IgD-negative memory B cell (primary cell): Measurements from ENCODE around the gene ZNF625. TPM values are rescaled to one million over a fixed set of nuclear protein-coding genes. Genes with fewer than 3 reads are reported as not detected.
A peak's percentile ranks its signal among the peaks of the same experiment; 100 is the strongest.

Experiments used
- H3K27ac Mint-ChIP-seq, 3 donors: one replicate each; pipeline ENCODE4 v1.8.0; 2020 to 2022; ENCODE audit warnings: mild to moderate bottlenecking in 3 of 3, mixed read lengths in 3 of 3, moderate library complexity in 1 of 3
- H3K27me3 Mint-ChIP-seq: one replicate; pipeline ENCODE4 v1.8.0; 2021; ENCODE audit warnings: mixed read lengths
- H3K36me3 Mint-ChIP-seq: one replicate; pipeline ENCODE4 v1.8.0; 2020; ENCODE audit warnings: mild to moderate bottlenecking, mixed read lengths
- H3K4me1 Mint-ChIP-seq, 3 donors: one replicate each; pipeline ENCODE4 v1.8.0; 2020 to 2022; ENCODE audit warnings: mixed read lengths in 3 of 3, mild to moderate bottlenecking in 1 of 3
- H3K4me3 Mint-ChIP-seq, 4 donors: one replicate each; pipeline ENCODE4 v1.8.0; 2020 to 2022; ENCODE audit warnings: mild to moderate bottlenecking in 4 of 4, mixed read lengths in 4 of 4, moderate library complexity in 3 of 4
- H3K9me3 Mint-ChIP-seq, 3 donors: one replicate each; pipeline ENCODE4 v1.8.0; 2020 to 2021; ENCODE audit warnings: mixed read lengths in 3 of 3, mild to moderate bottlenecking in 1 of 3
- polyA plus RNA-seq: library from polyadenylated mRNA; unstranded; fragments of 300-500 nt; fragmentation: Illumina TruSeq; gene quantifications from one replicate; pipeline ENCODE4 v1.2.3, GENCODE V29; 2021

The ZNF625 gene
- polyA plus RNA-seq, 1 donor from 2014 or later: 1.1 TPM

GRCh38 chr19:12155324-12155860 is 1.1 kb downstream of the ZNF625 start:
- peaks cover 0 to 3% (median 2%) of the 10 kb centered on the region in 3 donors for H3K9me3 Mint-ChIP-seq
- no peak overlapping the region for H3K27ac Mint-ChIP-seq
- H3K36me3 Mint-ChIP-seq: peaks cover 3% of the 10 kb centered on the region
- no peaks in the 10 kb centered on the region for H3K27me3 Mint-ChIP-seq
- H3K4me3 Mint-ChIP-seq: peak overlapping the region; percentile 92 to 98 (median 96)
- H3K4me1 Mint-ChIP-seq: peaks cover 11 to 15% (median 14%) of the 10 kb centered on the region in 3 donors

- H3K27me3 Mint-ChIP-seq: no peaks in the 10 kb centered on the region
Observed at GRCh38 chr19:12145348-12145747, 11.2 kb downstream of the ZNF625 start.

DNA sequence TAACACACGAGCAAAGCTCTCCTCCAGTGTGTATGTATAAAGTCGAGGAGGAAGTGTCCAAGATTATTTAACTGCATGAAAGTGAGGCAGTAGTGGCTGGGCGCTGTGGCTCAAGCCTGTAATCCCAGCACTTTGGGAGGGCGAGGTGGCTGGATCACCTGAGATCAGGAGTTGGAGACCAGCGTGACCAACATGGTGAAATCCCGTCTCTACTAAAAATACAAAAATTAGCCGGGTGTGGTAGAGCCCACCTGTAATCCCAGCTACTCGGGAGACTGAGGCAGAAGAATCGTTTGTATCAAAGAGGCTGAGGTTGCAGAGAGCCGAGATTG is 15.2 kb downstream of the ZNF625 start:
- peak overlapping the region in 3 of 4 donors; percentile 89 to 99 (median 94) for H3K4me3 Mint-ChIP-seq
- H3K36me3 Mint-ChIP-seq: peaks cover 11% of the 10 kb centered on the region
- H3K27ac Mint-ChIP-seq: no peak overlapping the region
- peaks cover 29 to 30% (median 29%) of the 10 kb centered on the region in 3 donors for H3K4me1 Mint-ChIP-seq
- no peaks in the 10 kb centered on the region for H3K27me3 Mint-ChIP-seq
- peaks cover 0 to 13% (median 6%) of the 10 kb centered on the region in 3 donors for H3K9me3 Mint-ChIP-seq

More at GRCh38 chr19:12145348-12145747, 11.2 kb downstream of the ZNF625 start:
- Mint-ChIP-seq H3K27ac (peak overlapping the region in 1 of 3 donors; percentile 47), H3K4me1 (peaks cover 10 to 11% (median 11%) of the 10 kb centered on the region in 3 donors), H3K9me3 (peaks cover 0 to 24% (median 7%) of the 10 kb centered on the region in 3 donors), H3K4me3 (no peak overlapping the region), H3K36me3 (peaks cover 17% of the 10 kb centered on the region)

DNA sequence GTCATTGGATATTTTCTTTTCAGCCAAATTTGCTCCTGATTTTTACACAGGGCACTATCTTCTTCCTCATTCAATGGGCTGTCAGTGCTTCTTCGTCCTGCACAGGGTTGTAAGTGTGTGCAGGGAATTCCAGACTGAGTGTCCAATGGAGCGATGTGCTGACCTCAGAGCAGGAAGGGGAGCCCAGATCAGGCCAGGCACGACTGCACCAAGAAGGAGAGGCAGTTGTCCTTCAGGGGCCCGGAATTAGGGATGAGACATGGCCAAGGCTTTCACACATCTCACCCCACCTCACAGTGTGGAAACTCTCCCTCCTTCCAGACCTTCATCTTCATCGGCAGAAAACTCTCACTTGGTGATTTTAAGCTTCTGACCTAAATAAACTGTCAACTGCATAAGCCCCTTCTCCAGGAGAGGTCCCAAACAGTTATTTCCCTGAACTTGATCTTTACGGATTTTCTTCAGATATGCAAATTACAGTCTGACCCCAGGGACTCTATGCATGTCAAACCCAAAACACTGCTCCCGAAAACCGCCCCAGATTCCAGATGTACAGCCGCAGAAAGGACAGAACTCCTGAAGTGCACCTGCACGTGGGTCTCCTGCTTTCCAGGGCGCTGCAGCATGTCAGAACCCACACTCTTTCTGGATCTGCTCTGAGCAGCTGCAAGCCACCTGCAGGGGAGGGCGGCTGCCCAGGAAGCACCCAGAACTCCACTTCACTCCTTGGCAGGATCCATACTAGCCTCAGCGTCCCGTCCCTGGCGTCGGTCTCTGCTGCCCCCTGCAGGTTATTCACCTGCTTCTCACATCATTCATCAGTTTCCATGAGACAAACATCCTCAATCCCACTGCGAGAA is 15.8 kb downstream of the ZNF625 start:
- Mint-ChIP-seq H3K27ac (peak overlapping the region; percentile 80 to 98 (median 89)), H3K4me1 (peaks cover 29 to 30% (median 29%) of the 10 kb centered on the region in 3 donors), H3K36me3 (peaks cover 5% of the 10 kb centered on the region), H3K27me3 (no peaks in the 10 kb centered on the region), H3K9me3 (peaks cover 0 to 8% (median 6%) of the 10 kb centered on the region in 3 donors), H3K4me3 (peak overlapping the region; percentile 89 to 99 (median 96))

DNA sequence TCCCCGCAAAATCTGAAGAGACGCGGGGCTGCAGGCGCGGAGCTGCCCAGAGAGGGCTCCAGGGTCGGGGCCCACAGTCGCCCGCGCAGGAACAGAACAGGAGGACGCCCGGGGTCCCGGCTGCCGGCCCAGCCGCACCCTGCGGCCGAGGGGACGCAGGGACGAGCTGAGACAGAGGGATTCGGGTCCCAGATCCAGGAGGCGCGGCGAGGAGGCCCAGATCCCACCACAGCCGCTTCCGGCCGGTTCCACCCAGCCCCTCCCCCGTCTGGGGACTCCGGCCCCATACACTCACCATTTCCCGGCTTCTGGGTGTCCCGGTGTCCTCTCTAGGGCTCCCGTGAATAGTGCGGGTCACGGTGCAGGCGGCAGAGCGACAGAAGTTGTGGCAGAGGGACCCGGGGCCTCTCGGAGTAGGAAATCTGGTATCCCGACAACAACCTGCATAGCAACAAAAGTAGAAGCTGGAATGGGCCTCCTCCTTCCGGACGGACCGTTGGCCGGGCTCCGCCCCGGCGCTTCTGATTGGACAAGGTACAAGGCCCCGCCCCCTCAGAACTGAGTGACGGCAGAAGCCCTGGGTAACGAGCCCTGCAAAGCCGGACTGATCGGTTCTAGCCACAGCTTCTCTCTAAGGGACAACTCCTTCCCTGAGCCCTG is 16.5 kb downstream of the ZNF625 start, which contains the start of gene ZNF20:
TSS of gene ZNF20 (minus strand) at position 466 of the 660 bp plus-strand sequence. CDS start at position 298, 168 bp downstream.
- Mint-ChIP-seq H3K27me3 (no peaks in the 10 kb centered on the region), H3K4me1 (peaks cover 29 to 30% (median 29%) of the 10 kb centered on the region in 3 donors), H3K9me3 (peaks cover 0 to under 1% (median 0%) of the 10 kb centered on the region in 3 donors), H3K36me3 (peaks cover 4% of the 10 kb centered on the region), H3K27ac (peak within 1 kb of the TSS; percentile 80 to 98 (median 89)), H3K4me3 (peak within 1 kb of the TSS; percentile 89 to 99 (median 96))

DNA sequence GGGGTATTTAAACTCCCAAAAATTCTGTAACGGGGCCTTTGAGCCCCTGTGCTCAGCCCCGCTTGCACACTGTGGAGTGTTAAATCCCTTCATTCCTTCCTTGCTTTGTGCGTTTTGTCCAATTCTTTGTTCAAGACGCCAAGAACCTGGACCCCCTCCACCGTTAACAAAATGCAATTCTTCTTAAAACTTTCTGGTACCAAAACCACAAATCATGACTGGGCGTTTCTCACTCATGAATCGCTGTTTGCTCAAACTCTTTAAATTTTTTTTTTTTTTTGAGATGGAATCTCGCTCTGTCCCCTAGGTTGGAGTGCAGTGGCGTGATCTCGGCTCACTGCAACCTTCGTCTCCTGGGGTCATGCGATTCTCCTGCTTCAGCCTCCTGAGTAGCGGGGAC is 17.3 kb downstream of the ZNF625 start:
- peak overlapping the region in 2 of 3 donors; percentile 67 to 98 for H3K27ac Mint-ChIP-seq

GRCh38 chr19:12137221-12137940 is 19.2 kb downstream of the ZNF625 start:
- Mint-ChIP-seq H3K27me3 (no peaks in the 10 kb centered on the region), H3K4me1 (peaks cover 28 to 30% (median 29%) of the 10 kb centered on the region in 3 donors), H3K4me3 (peak overlapping the region in 3 of 4 donors; percentile 21 to 89 (median 70)), H3K9me3 (peaks cover 3 to 15% (median 4%) of the 10 kb centered on the region in 3 donors), H3K36me3 (peaks cover 19% of the 10 kb centered on the region), H3K27ac (peak overlapping the region in 2 of 3 donors; percentile 6 to 38)

More for the DNA sequence above, 17.3 kb downstream of the ZNF625 start:
- Mint-ChIP-seq H3K36me3 (peaks cover 4% of the 10 kb centered on the region), H3K4me3 (peak overlapping the region; percentile 89 to 99 (median 96)), H3K9me3 (no peaks in the 10 kb centered on the region), H3K4me1 (peaks cover 29 to 30% (median 29%) of the 10 kb centered on the region in 3 donors), H3K27me3 (no peaks in the 10 kb centered on the region)

DNA sequence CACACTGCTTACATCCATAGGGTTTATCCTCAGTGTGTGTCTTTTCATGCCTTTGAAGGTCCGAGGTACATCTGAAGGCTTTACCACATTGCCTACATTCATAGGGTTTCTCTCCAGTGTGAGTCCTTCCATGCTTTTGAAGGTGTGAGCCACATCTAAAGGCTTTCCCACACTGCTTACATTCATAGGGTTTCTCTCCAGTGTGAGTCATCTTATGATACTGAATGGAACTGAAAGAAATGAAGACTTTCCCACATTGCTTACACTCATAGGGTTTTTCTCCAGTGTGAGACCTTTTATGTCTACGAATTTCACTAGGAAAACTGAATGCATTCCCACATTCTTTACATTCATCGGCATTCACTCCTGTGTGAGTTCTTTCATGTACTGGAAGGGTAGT is 23.5 kb downstream of the ZNF625 start:
- H3K27ac Mint-ChIP-seq: no peak overlapping the region
- H3K4me1 Mint-ChIP-seq: peaks cover 3 to 8% (median 7%) of the 10 kb centered on the region in 3 donors
- H3K4me3 Mint-ChIP-seq: no peak overlapping the region
- H3K27me3 Mint-ChIP-seq: no peaks in the 10 kb centered on the region
- H3K9me3 Mint-ChIP-seq: peaks cover 14 to 31% (median 16%) of the 10 kb centered on the region in 3 donors
- H3K36me3 Mint-ChIP-seq: peaks cover 31% of the 10 kb centered on the region

DNA sequence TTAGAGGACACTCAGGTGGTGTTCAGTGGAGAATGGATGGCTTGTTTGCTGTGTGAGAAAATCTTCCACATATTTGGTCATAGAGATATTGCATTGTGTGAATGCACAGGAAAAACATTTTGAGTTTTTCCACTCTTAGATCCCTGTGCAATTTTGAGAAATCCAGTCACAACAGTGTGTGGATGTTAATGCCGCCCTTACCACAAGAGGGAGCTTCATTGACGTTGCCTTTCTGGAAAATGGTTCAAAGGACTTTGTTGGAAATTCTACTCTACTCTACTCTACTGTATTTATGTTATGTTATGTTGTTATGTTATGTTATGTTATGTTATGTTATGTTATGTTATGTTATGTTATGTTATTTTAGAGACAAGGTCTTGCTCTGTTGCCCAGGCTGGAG is 29.8 kb downstream of the ZNF625 start:
- Mint-ChIP-seq H3K9me3 (peaks cover 8 to 13% (median 10%) of the 10 kb centered on the region in 3 donors), H3K27ac (no peak overlapping the region), H3K4me1 (no peaks in the 10 kb centered on the region), H3K36me3 (peaks cover 9% of the 10 kb centered on the region), H3K27me3 (no peaks in the 10 kb centered on the region), H3K4me3 (no peak overlapping the region)

- Mint-ChIP-seq H3K9me3 (peaks cover 5 to 21% (median 6%) of the 10 kb centered on the region in 3 donors), H3K27me3 (no peaks in the 10 kb centered on the region), H3K4me1 (no peaks in the 10 kb centered on the region), H3K36me3 (no peaks in the 10 kb centered on the region), H3K4me3 (no peak overlapping the region), H3K27ac (no peak overlapping the region)
Observed at GRCh38 chr19:12117201-12117970, 39.1 kb downstream of the ZNF625 start.

GRCh38 chr19:12113121-12113520 is 43.4 kb downstream of the ZNF625 start:
- no peaks in the 10 kb centered on the region for H3K27me3 Mint-ChIP-seq
- no peak overlapping the region for H3K4me3 Mint-ChIP-seq
- H3K27ac Mint-ChIP-seq: no peak overlapping the region
- peaks cover 4% of the 10 kb centered on the region for H3K36me3 Mint-ChIP-seq
- no peaks in the 10 kb centered on the region for H3K4me1 Mint-ChIP-seq
- H3K9me3 Mint-ChIP-seq: peaks cover 2 to 31% (median 8%) of the 10 kb centered on the region in 3 donors

- Mint-ChIP-seq H3K9me3 (peaks cover 2 to 31% (median 8%) of the 10 kb centered on the region in 3 donors), H3K27me3 (no peaks in the 10 kb centered on the region), H3K36me3 (peaks cover 4% of the 10 kb centered on the region), H3K27ac (no peak overlapping the region), H3K4me1 (no peaks in the 10 kb centered on the region), H3K4me3 (no peak overlapping the region)
Observed at GRCh38 chr19:12112701-12113100, 43.8 kb downstream of the ZNF625 start.

GRCh38 chr19:12111943-12112637 is 44.4 kb downstream of the ZNF625 start:
- H3K27me3 Mint-ChIP-seq: no peaks in the 10 kb centered on the region
- H3K4me1 Mint-ChIP-seq: no peaks in the 10 kb centered on the region
- H3K27ac Mint-ChIP-seq: no peak overlapping the region
- H3K4me3 Mint-ChIP-seq: no peak overlapping the region
- H3K36me3 Mint-ChIP-seq: peaks cover 4% of the 10 kb centered on the region
- peaks cover 2 to 31% (median 8%) of the 10 kb centered on the region in 3 donors for H3K9me3 Mint-ChIP-seq
